Liver (tissue), 9 donors: ENCODE measurements around the gene C3orf22. TPM values are rescaled to one million over a fixed set of nuclear protein-coding genes. Genes with fewer than 3 reads are reported as not detected.

Experiments
- DNase-seq: peaks from one replicate; pipeline ENCODE4 v3.0.0-alpha.2; 2017; ENCODE audit warnings: low spot score
- H3K27ac ChIP-seq, 2 donors: one replicate each; pipeline ENCODE4 v1.7.0; 2013; ENCODE audit warnings: inconsistent platforms in 2 of 2, low read length in 2 of 2, control low read depth in 1 of 2, low read depth in 1 of 2, mild to moderate bottlenecking in 1 of 2
- H3K27me3 ChIP-seq, 4 donors: one replicate each; pipeline versions ENCODE4 v1.6.1 to v1.7.0; 2013; ENCODE audit warnings: low read length in 3 of 4, inconsistent platforms in 1 of 4, mild to moderate bottlenecking in 1 of 4, moderate library complexity in 1 of 4; ENCODE audit not compliant: control insufficient read depth in 4 of 4, insufficient read depth in 4 of 4
- H3K36me3 ChIP-seq, 4 donors: one replicate each; pipeline versions ENCODE4 v1.6.1 to v1.7.0; 2013; ENCODE audit warnings: low read length in 3 of 4, mild to moderate bottlenecking in 3 of 4, low read depth in 1 of 4, moderate library complexity in 1 of 4; ENCODE audit not compliant: control insufficient read depth in 4 of 4, insufficient read depth in 3 of 4
- H3K4me1 ChIP-seq, 4 donors: one replicate each; pipeline versions ENCODE4 v1.6.1 to v1.7.0; 2013; ENCODE audit warnings: low read length in 3 of 4, mild to moderate bottlenecking in 3 of 4, moderate library complexity in 1 of 4; ENCODE audit not compliant: control insufficient read depth in 4 of 4, insufficient read depth in 4 of 4
- H3K4me3 ChIP-seq, 3 donors: one replicate each; pipeline versions ENCODE4 v1.6.1 to v1.7.0; 2013; ENCODE audit warnings: low read length in 3 of 3, control low read depth in 1 of 3, low read depth in 1 of 3, mild to moderate bottlenecking in 1 of 3
- H3K9ac ChIP-seq, 2 donors: one replicate each; pipeline ENCODE4 v1.7.0; 2013; ENCODE audit warnings: low read length in 2 of 2, mild to moderate bottlenecking in 2 of 2, moderate library complexity in 2 of 2, control low read depth in 1 of 2, low read depth in 1 of 2
- H3K9me3 ChIP-seq, 4 donors: one replicate each; pipeline versions ENCODE4 v1.6.1 to v1.7.0; 2013; ENCODE audit warnings: low read length in 3 of 4; ENCODE audit not compliant: control insufficient read depth in 4 of 4
- EGR1 ChIP-seq, 2 donors: IDR thresholded peaks; 2 replicates each; pipeline ENCODE4 v1.6.1; 2016 to 2018; ENCODE audit warnings: antibody characterized with exemption in 2 of 2, low read depth in 2 of 2
- FOXA1 ChIP-seq: IDR thresholded peaks from 2 replicates; pipeline ENCODE4 v1.6.1; 2016; ENCODE audit warnings: antibody characterized with exemption
- FOXA2 ChIP-seq: IDR thresholded peaks from 2 replicates; pipeline ENCODE4 v1.6.1; 2016; ENCODE audit warnings: antibody characterized with exemption
- GABPA ChIP-seq, 2 donors: IDR thresholded peaks in 1 of 2; conservative IDR thresholded peaks in 1 of 2; 2 replicates each; pipeline ENCODE4 v1.6.1; 2016; ENCODE audit warnings: antibody characterized with exemption in 2 of 2, mild to moderate bottlenecking in 1 of 2, moderate library complexity in 1 of 2
- HNF4G ChIP-seq: IDR thresholded peaks from 2 replicates; pipeline ENCODE4 v1.6.1; 2016; ENCODE audit warnings: antibody characterized with exemption
- JUND ChIP-seq, 2 donors: IDR thresholded peaks; 2 replicates each; pipeline ENCODE4 v1.6.1; 2016; ENCODE audit warnings: antibody characterized with exemption in 2 of 2
- NR2F2 ChIP-seq: IDR thresholded peaks from 2 replicates; pipeline ENCODE4 v1.6.1; 2016; ENCODE audit warnings: antibody characterized with exemption
- RAD21 ChIP-seq, 2 donors: IDR thresholded peaks; 2 replicates each; pipeline ENCODE4 v1.6.1; 2016; ENCODE audit warnings: antibody characterized with exemption in 2 of 2, mild to moderate bottlenecking in 2 of 2
- RXRA ChIP-seq, 2 donors: IDR thresholded peaks; 2 replicates each; pipeline ENCODE4 v1.6.1; 2017 to 2018; ENCODE audit warnings: antibody characterized with exemption in 2 of 2, mild to moderate bottlenecking in 1 of 2
- SP1 ChIP-seq: IDR thresholded peaks from 2 replicates; pipeline ENCODE4 v1.6.1; 2018; ENCODE audit warnings: antibody characterized with exemption, mild to moderate bottlenecking
- TAF1 ChIP-seq: conservative IDR thresholded peaks from 2 replicates; pipeline ENCODE4 v1.6.1; 2016; ENCODE audit warnings: antibody characterized with exemption, mild to moderate bottlenecking
- YY1 ChIP-seq: IDR thresholded peaks from 2 replicates; pipeline ENCODE4 v1.6.1; 2016; ENCODE audit warnings: antibody characterized with exemption, mild to moderate bottlenecking
- WGBS: extraction: QIAGEN DNeasy Blood & Tissue Kit; methylation state at CpG from one replicate; pipeline ENCODE4 v1.1.7; 2013; 5-methylcytosine and 5-hydroxymethylcytosine counted together
- polyA plus RNA-seq, 2 donors: library from polyadenylated mRNA; stranded (reverse) in 1 of 2; unstranded in 1 of 2; fragments of 200-250 nt in 1 of 2; fragments of >200 nt in 1 of 2; fragmentation: Nextera tagmentation in 1 of 2; extraction: Ambion mirVana in 1 of 2; gene quantifications; one replicate each; pipeline versions ENCODE4 v1.2.1 to v1.2.3, GENCODE V29; 2013 to 2015
- total RNA-seq, 2 donors: library from RNA; depleted of rRNA; stranded (reverse); fragments of >200 nt; gene quantifications; one replicate each; pipeline ENCODE4 v1.2.3, GENCODE V29; 2014
- TF ChIP-seq, protein P1 (sequence below): IDR thresholded peaks from 2 replicates; pipeline ENCODE4 v1.6.1; 2016; ENCODE audit warnings: antibody characterized with exemption, mild to moderate bottlenecking
- TF ChIP-seq, protein P2 (sequence below): IDR thresholded peaks from 2 replicates; pipeline ENCODE4 v1.6.1; 2016; ENCODE audit warnings: antibody characterized with exemption
- TF ChIP-seq, protein P3 (sequence below): IDR thresholded peaks from 2 replicates; pipeline ENCODE4 v1.6.1; 2016; ENCODE audit warnings: antibody characterized with exemption
- TF ChIP-seq, protein P4 (sequence below): fragments of 150-350 bp; IDR thresholded peaks from 2 replicates; pipeline ENCODE4 v1.5.1; 2017; ENCODE audit warnings: improper control_type of control experiment, low read depth, low read length; ENCODE audit not compliant: missing input control
- TF ChIP-seq, protein P5 (sequence below): IDR thresholded peaks from 2 replicates; pipeline ENCODE4 v1.6.1; 2016; ENCODE audit warnings: antibody characterized with exemption
- donor health status: healthy.
- donor health status: healthy.
- donor health status: healthy.
- donor health status: healthy.
- donor health status: healthy.

The C3orf22 gene
- total and polyA plus RNA-seq, 4 donors = not detected

DNA sequence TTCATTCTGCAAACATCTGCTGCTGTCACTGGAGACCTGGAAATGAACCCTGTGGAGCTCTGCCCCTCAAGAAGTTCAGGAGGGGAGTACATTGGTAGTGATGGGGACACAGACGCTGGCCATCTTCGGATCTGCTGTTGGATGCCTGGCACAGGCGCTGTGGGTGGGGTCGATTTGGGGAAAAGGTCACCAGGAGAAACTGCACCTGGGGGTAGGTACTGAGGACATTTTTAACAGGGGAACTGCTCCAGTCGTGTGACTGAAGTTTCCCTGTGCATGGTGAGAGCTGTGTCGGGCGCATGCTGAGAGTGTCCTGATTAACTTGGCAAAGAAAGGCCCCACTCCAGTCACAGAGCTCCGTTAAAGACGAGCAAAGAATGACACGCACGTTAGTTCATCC lies 44.6 kb downstream of the C3orf22 start:
- no peak overlapping the region for H3K9ac ChIP-seq
- H3K36me3 ChIP-seq = no peaks in the 10 kb centered on the region
- WGBS = 63% methylated on average over 11 of the region's 11 CpGs
- peaks cover 23 to 60% (median 53%) of the 10 kb centered on the region in 4 donors for H3K4me1 ChIP-seq
- DNase-seq = no peak
- H3K27me3 ChIP-seq = no peaks in the 10 kb centered on the region
- TF ChIP-seq TAF1 (no peak), FOXA1 (no peak), JUND (IDR thresholded peaks at IDR 0.05) (no peak), YY1 (no peak), NR2F2 (no peak), SP1 (no peak), FOXA2 (no peak), RAD21 (IDR thresholded peaks at IDR 0.05) (no peak), EGR1 (IDR thresholded peaks at IDR 0.05; ENCODE audit: low read depth in 2 of 2) (no peak), GABPA (IDR thresholded peaks at IDR 0.05 in 1 of 2, conservative IDR thresholded peaks at IDR 0.05 in 1 of 2) (no peak), HNF4G (no peak), RXRA (IDR thresholded peaks at IDR 0.05) (no peak)
- TF ChIP-seq, protein P1, sequence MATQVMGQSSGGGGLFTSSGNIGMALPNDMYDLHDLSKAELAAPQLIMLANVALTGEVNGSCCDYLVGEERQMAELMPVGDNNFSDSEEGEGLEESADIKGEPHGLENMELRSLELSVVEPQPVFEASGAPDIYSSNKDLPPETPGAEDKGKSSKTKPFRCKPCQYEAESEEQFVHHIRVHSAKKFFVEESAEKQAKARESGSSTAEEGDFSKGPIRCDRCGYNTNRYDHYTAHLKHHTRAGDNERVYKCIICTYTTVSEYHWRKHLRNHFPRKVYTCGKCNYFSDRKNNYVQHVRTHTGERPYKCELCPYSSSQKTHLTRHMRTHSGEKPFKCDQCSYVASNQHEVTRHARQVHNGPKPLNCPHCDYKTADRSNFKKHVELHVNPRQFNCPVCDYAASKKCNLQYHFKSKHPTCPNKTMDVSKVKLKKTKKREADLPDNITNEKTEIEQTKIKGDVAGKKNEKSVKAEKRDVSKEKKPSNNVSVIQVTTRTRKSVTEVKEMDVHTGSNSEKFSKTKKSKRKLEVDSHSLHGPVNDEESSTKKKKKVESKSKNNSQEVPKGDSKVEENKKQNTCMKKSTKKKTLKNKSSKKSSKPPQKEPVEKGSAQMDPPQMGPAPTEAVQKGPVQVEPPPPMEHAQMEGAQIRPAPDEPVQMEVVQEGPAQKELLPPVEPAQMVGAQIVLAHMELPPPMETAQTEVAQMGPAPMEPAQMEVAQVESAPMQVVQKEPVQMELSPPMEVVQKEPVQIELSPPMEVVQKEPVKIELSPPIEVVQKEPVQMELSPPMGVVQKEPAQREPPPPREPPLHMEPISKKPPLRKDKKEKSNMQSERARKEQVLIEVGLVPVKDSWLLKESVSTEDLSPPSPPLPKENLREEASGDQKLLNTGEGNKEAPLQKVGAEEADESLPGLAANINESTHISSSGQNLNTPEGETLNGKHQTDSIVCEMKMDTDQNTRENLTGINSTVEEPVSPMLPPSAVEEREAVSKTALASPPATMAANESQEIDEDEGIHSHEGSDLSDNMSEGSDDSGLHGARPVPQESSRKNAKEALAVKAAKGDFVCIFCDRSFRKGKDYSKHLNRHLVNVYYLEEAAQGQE = no peak
- TF ChIP-seq, protein P2, sequence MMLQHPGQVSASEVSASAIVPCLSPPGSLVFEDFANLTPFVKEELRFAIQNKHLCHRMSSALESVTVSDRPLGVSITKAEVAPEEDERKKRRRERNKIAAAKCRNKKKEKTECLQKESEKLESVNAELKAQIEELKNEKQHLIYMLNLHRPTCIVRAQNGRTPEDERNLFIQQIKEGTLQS = no peak
- TF ChIP-seq, protein P3, sequence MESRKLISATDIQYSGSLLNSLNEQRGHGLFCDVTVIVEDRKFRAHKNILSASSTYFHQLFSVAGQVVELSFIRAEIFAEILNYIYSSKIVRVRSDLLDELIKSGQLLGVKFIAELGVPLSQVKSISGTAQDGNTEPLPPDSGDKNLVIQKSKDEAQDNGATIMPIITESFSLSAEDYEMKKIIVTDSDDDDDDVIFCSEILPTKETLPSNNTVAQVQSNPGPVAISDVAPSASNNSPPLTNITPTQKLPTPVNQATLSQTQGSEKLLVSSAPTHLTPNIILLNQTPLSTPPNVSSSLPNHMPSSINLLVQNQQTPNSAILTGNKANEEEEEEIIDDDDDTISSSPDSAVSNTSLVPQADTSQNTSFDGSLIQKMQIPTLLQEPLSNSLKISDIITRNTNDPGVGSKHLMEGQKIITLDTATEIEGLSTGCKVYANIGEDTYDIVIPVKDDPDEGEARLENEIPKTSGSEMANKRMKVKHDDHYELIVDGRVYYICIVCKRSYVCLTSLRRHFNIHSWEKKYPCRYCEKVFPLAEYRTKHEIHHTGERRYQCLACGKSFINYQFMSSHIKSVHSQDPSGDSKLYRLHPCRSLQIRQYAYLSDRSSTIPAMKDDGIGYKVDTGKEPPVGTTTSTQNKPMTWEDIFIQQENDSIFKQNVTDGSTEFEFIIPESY = no peak
- TF ChIP-seq, protein P4, sequence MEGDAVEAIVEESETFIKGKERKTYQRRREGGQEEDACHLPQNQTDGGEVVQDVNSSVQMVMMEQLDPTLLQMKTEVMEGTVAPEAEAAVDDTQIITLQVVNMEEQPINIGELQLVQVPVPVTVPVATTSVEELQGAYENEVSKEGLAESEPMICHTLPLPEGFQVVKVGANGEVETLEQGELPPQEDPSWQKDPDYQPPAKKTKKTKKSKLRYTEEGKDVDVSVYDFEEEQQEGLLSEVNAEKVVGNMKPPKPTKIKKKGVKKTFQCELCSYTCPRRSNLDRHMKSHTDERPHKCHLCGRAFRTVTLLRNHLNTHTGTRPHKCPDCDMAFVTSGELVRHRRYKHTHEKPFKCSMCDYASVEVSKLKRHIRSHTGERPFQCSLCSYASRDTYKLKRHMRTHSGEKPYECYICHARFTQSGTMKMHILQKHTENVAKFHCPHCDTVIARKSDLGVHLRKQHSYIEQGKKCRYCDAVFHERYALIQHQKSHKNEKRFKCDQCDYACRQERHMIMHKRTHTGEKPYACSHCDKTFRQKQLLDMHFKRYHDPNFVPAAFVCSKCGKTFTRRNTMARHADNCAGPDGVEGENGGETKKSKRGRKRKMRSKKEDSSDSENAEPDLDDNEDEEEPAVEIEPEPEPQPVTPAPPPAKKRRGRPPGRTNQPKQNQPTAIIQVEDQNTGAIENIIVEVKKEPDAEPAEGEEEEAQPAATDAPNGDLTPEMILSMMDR = no peak
- TF ChIP-seq, protein P5, sequence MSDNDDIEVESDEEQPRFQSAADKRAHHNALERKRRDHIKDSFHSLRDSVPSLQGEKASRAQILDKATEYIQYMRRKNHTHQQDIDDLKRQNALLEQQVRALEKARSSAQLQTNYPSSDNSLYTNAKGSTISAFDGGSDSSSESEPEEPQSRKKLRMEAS = no peak
- H3K4me3 ChIP-seq = no peak overlapping the region
- H3K9me3 ChIP-seq = no peaks in the 10 kb centered on the region
- no peak overlapping the region for H3K27ac ChIP-seq
